SK-N-SH (cell line): ENCODE data around the gene SYNGR4. TPM values are rescaled to one million over a fixed set of nuclear protein-coding genes. Genes with fewer than 3 reads are reported as not detected.

ENCODE experiments used
- CTCF ChIA-PET: fragments of 300-600, 350-600 bp; formaldehyde crosslinking; extraction: SDS; loops from one replicate; lab custom pipeline; 2021; lab: Yijun Ruan, JAX
- POLR2A ChIA-PET: fragments of 350-600 bp; sonication (Branson Sonifier 250); formaldehyde crosslinking; extraction: SDS; loops from one replicate; lab custom pipeline; 2020; ENCODE audit warnings: antibody characterized with exemption, inconsistent platforms; lab: Yijun Ruan, JAX
- DNase-seq: peaks from one replicate; pipeline ENCODE4 v3.0.0; 2012
- H2AFZ ChIP-seq: fragments of 200-600 bp; sonication (generic); 2 replicates; pipeline ENCODE4 v1.8.1; 2016; ENCODE audit warnings: antibody characterized with exemption, mild to moderate bottlenecking, low read depth
- H3F3A ChIP-seq: fragments of 200-600 bp; sonication (generic); replicated peaks from 2 replicates; pipeline ENCODE3; 2016; ENCODE audit warnings: antibody characterized with exemption, mild to moderate bottlenecking; ENCODE audit not compliant: insufficient read depth
- H3K27ac ChIP-seq, 2 experiments: fragments of 200-500 bp in 1 of 2; fragments of 200-600 bp in 1 of 2; sonication (Bioruptor generic) in 1 of 2; sonication (generic), shearing (Covaris generic) in 1 of 2; 2 replicates each; pipeline versions ENCODE4 v1.5.1 to v1.6.1; 2014 to 2016; ENCODE audit warnings: low read depth in 2 of 2, inconsistent platforms in 1 of 2, low read length in 1 of 2, mild to moderate bottlenecking in 1 of 2, mixed read lengths in 1 of 2
- H3K27me3 ChIP-seq: fragments of 200-600 bp; sonication (generic), shearing (Covaris generic); 2 replicates; pipeline ENCODE4 v1.6.1; 2016; ENCODE audit warnings: mixed run types; ENCODE audit not compliant: insufficient read depth
- H3K36me3 ChIP-seq, 2 experiments: fragments of 200-500 bp in 1 of 2; fragments of 200-600 bp in 1 of 2; sonication (Bioruptor generic) in 1 of 2; sonication (generic) in 1 of 2; replicated peaks in 1 of 2; 2 replicates each; pipeline versions ENCODE3 to v1.5.1; 2014 to 2016; ENCODE audit warnings: low read length in 1 of 2, mild to moderate bottlenecking in 1 of 2; ENCODE audit not compliant: insufficient read depth in 2 of 2, control insufficient read depth in 1 of 2
- H3K4me1 ChIP-seq, 2 experiments: fragments of 200-500 bp in 1 of 2; fragments of 200-600 bp in 1 of 2; sonication (Bioruptor generic) in 1 of 2; sonication (generic), shearing (Covaris generic) in 1 of 2; 2 replicates each; pipeline versions ENCODE4 v1.5.1 to v1.6.1; 2014 to 2016; ENCODE audit warnings: low read depth in 1 of 2, low read length in 1 of 2, mixed run types in 1 of 2; ENCODE audit not compliant: insufficient read depth in 2 of 2, control insufficient read depth in 1 of 2
- H3K4me2 ChIP-seq: fragments of 200-600 bp; sonication (generic), shearing (Covaris generic); 2 replicates; pipeline ENCODE4 v1.6.1; 2017; ENCODE audit warnings: mixed run types
- H3K4me3 ChIP-seq, 2 experiments: fragments of 200-500 bp in 1 of 2; fragments of 200-600 bp in 1 of 2; sonication (Bioruptor generic) in 1 of 2; sonication (generic), shearing (Covaris generic) in 1 of 2; 2 replicates each; pipeline versions ENCODE4 v1.5.1 to v1.8.1; 2014 to 2016; ENCODE audit warnings: low read depth in 2 of 2, inconsistent platforms in 1 of 2, low read length in 1 of 2, mild to moderate bottlenecking in 1 of 2, mixed read lengths in 1 of 2, moderate library complexity in 1 of 2
- H3K79me2 ChIP-seq: fragments of 200-600 bp; sonication (generic); 2 replicates; pipeline ENCODE4 v1.8.1; 2017; ENCODE audit warnings: mild to moderate bottlenecking; ENCODE audit not compliant: insufficient read depth
- H3K9ac ChIP-seq: fragments of 200-600 bp; sonication (generic); 2 replicates; pipeline ENCODE4 v1.6.1; 2017; ENCODE audit warnings: mixed run types
- H3K9me2 ChIP-seq: fragments of 200-600 bp; sonication (generic); 2 replicates; pipeline ENCODE4 v1.6.1; 2017; ENCODE audit warnings: mixed run types
- H3K9me3 ChIP-seq: fragments of 200-600 bp; sonication (generic); 2 replicates; pipeline ENCODE4 v1.6.1; 2017; ENCODE audit warnings: mixed run types, mild to moderate bottlenecking, moderate library complexity
- H4K20me1 ChIP-seq: fragments of 200-600 bp; sonication (generic); 2 replicates; pipeline ENCODE4 v1.6.1; 2017; ENCODE audit warnings: mild to moderate bottlenecking, mixed run types; ENCODE audit not compliant: insufficient read depth
- CHD2 ChIP-seq: fragments of 150-350 bp; IDR thresholded peaks from 2 replicates; pipeline ENCODE4 v1.6.1; 2018; ENCODE audit warnings: low read length; ENCODE audit not compliant: partially characterized antibody
- CTCF ChIP-seq: fragments of 200-600 bp; sonication (generic); IDR thresholded peaks from 2 replicates; pipeline ENCODE4 v1.6.1; 2017; ENCODE audit warnings: antibody characterized with exemption, mild to moderate bottlenecking, moderate library complexity
- EP300 ChIP-seq, 2 experiments: IDR thresholded peaks; 2 replicates each; pipeline versions ENCODE4 v1.4.0 to v1.6.1; 2012; ENCODE audit warnings: borderline replicate concordance in 1 of 2, low read depth in 1 of 2, low read length in 1 of 2
- FOSL2 ChIP-seq: IDR thresholded peaks from 2 replicates; pipeline ENCODE4 v1.4.0; 2012; ENCODE audit warnings: low read depth, mild to moderate bottlenecking, moderate library complexity, borderline replicate concordance
- GABPA ChIP-seq: IDR thresholded peaks from 2 replicates; pipeline ENCODE4 v1.4.0; 2012; ENCODE audit warnings: low read depth, mild to moderate bottlenecking
- IRF3 ChIP-seq: fragments of 150-350 bp; IDR thresholded peaks from 2 replicates; pipeline ENCODE4 v1.6.1; 2016; ENCODE audit warnings: mild to moderate bottlenecking, low read depth, low read length
- MAX ChIP-seq: IDR thresholded peaks from 2 replicates; pipeline ENCODE4 v1.4.0; 2012; ENCODE audit warnings: low read depth
- MXI1 ChIP-seq: IDR thresholded peaks from 2 replicates; pipeline ENCODE4 v1.6.1; 2012; ENCODE audit warnings: mild to moderate bottlenecking, low read depth, low read length, improper control_type of control experiment
- NRF1 ChIP-seq: IDR thresholded peaks from 2 replicates; pipeline ENCODE4 v1.6.1; 2012; ENCODE audit warnings: low read depth, mild to moderate bottlenecking, low read length
- PBX3 ChIP-seq: IDR thresholded peaks from 2 replicates; pipeline ENCODE4; 2012
- RAD21 ChIP-seq: IDR thresholded peaks from 2 replicates; pipeline ENCODE4 v1.6.1; 2012; ENCODE audit warnings: mild to moderate bottlenecking, low read length
- TAF1 ChIP-seq: IDR thresholded peaks from 2 replicates; pipeline ENCODE4 v1.6.1; 2012; ENCODE audit warnings: low read depth, mild to moderate bottlenecking, low read length, moderate library complexity, borderline replicate concordance
- WGBS: methylation state at CpG from one replicate; pipeline ENCODE4 v1.1.6; 2017; ENCODE audit warnings: low lambda C conversion rate; 5-methylcytosine and 5-hydroxymethylcytosine counted together
- polyA plus RNA-seq, 3 experiments: library from polyadenylated mRNA; depleted of rRNA; stranded (reverse); fragments of >200 nt; gene quantifications; 2 replicates each; pipeline ENCODE4 v1.2.3, GENCODE V29; 2012

Gene SYNGR4
- 0.08 TPM in 1 of 2 replicates, not detected in the other for polyA plus RNA-seq (2012; rRNA removed)
- 0.03 TPM in 1 of 2 replicates, not detected in the other for polyA plus RNA-seq (2012; cell fraction: cytosol; rRNA removed)
- polyA plus RNA-seq (2012; cell fraction: nucleus; rRNA removed): not detected in 2 replicates

GRCh38 chr19:48363810-48364597 is at the start of gene SYNGR4, which contains the start of gene TMEM143:
Gene SYNGR4, plus strand, starts transcription at chr19:48364367. Its CDS starts 1,476 bp downstream, at chr19:48365843.
Gene TMEM143, minus strand, starts transcription at chr19:48363940. Its CDS starts 20 bp downstream, at chr19:48363920.
- TF ChIP-seq FOSL2: no peak
- TF ChIP-seq CTCF: no peak
- no peak for TF ChIP-seq EP300 (IDR thresholded peaks at IDR 0.05; ENCODE audit: borderline replicate concordance in 1 of 2, low read depth in 1 of 2, low read length in 1 of 2)
- no peak for TF ChIP-seq TAF1
- TF ChIP-seq PBX3: 0 out of 2 replicates have a peak, but pooled peaks have one; percentile 29
- TF ChIP-seq GABPA: no peak
- TF ChIP-seq RAD21: no peak
- TF ChIP-seq MAX: peak; percentile 83
- peak; percentile 89 for TF ChIP-seq MXI1
- peak; percentile 50 for TF ChIP-seq CHD2
- TF ChIP-seq NRF1: peak; percentile 98
- peak; percentile 54; the same call in 1 of the 2 replicates for TF ChIP-seq IRF3

More at GRCh38 chr19:48363810-48364597, at the start of gene SYNGR4, which contains the start of gene TMEM143:
- peaks cover 6% of the 10 kb centered on the region for H3F3A ChIP-seq
- DNase-seq: peak; percentile 97
- H3K27me3 ChIP-seq: no peaks in the 10 kb centered on the region
- H3K9ac ChIP-seq: peak within 1 kb of the TSS; percentile 83
- no peaks in the 10 kb centered on the region for H3K79me2 ChIP-seq
- H3K36me3 ChIP-seq: no peaks in the 10 kb centered on the region
- H2AFZ ChIP-seq: peak within 1 kb of the TSS; percentile 81
- ChIA-PET POLR2A (interaction anchor here (0.5 to 2.1 kb wide), 5 partner anchors 8 to 189 kb away, joined by 3 to 11 read pairs (median 5); partner anchors contain the start of gene KDELR1), CTCF (interaction anchor here (0.9 to 3.4 kb wide), 6 partner anchors 13 to 81 kb away, joined by 3 to 14 read pairs (median 4); partner anchors contain the start of genes GRIN2D and KDELR1)
- WGBS: 5% methylated on average over 54 of the region's 59 CpGs
- peaks cover 4 to 19% of the 10 kb centered on the region in 2 experiments; a peak in 1 of 4 replicates for H3K4me1 ChIP-seq
- peak within 1 kb of the TSS; percentile 98 for H3K4me2 ChIP-seq
- no peaks in the 10 kb centered on the region for H3K9me2 ChIP-seq
- H3K9me3 ChIP-seq: no peaks in the 10 kb centered on the region
- H3K4me3 ChIP-seq: peak within 1 kb of the TSS; percentile 62 to 80
- no peaks in the 10 kb centered on the region for H4K20me1 ChIP-seq
- peak within 1 kb of the TSS; percentile 74 to 85 for H3K27ac ChIP-seq
